GM21360 (cell line): ENCODE measurements around the gene FBXW2.
"Not testable (repeated sequence)": the region's sequence is repeated elsewhere in the genome, so short reads cannot be mapped to it uniquely, and the experiment has no call there.

ENCODE experiments used
- ATAC-seq: cut with Tn5 transposase; IDR thresholded peaks from one replicate; pipeline ENCODE4 v1.9.1; 2021; ENCODE audit warnings: mild to moderate bottlenecking, moderate library complexity; ENCODE audit not compliant: unreplicated experiment

The FBXW2 gene

DNA sequence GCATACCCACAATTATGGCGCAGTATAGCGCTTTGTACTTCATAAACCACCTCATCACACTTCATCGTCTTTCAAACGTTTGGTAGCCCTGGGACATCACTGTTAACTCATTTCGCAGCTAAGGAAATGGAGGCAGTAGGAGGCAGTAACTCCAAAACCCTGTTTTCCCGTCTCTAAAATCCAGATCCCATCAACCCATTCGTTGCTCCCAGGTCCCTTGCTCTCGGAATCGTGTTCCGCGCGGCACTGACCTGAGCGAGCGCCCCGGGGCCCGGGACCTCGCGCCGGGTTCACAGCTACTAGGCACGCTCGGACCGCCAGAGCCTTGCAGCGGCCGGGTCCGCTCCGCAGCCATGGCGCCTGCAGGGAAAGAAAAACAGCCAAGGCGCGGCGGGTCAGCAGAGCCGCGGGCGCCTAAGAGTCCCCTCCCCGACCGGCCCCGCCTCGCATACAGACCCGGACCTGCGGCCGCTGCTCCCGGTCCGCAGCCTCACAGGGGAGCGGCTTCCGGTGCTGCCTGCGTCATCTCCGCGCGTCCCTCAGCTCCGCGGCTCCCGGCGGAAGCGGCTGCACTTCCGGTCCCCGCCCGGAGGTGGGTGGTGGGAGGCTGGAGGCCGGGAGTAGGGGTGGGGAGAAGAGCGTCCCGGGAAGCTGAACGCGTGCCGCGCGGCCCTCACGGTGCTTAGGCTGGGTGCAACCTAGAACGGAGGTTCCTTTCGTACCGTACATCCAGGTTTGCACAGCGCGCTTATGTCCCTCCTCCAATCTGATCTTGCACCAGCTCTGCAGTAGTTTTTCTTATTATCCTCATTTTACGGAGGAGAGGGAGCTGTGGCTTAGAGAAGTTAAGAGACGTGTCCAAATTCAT, at the start of gene FBXW2:
FBXW2 (minus strand) TSS at position 519 of the 868 bp plus-strand sequence. CDS start 5,158 bp downstream, outside the sequence.
- ATAC-seq: peak; percentile 92

DNA sequence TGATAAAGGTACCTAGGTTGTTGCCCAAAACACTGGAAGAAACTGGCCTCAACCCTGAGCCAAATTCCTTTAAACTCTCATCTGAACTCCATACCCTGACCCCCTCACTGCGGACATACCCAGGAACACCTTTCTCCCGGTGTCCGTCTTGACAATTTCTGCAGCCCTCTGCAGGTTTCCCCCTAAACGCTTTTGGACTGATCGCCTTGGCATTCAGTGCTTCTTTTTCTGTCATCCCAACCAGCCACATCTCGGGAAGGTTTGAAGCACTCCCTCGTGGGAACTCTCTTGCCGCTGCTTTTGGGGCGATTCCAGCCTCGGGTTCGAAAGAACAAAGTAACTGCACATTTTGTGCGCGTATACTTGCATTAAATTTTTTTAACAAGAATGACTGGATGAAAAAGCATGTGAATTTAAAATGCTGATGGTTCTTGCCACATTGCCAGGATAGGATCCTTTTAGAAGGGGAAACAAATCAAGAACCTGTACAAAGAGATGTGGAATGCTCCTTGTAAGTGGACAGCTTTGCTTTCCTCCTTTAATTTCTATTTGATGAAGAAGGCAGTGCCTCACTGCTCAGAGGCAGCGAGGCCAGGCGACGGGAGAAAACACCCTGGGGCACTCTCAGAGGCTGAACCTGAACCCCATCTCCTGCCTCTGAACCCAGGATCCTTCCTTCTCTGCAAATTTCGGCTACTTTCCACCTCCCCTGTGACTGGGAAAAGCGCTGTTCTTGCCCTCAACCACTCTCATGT, 48.9 kb upstream of the FBXW2 start:
- ATAC-seq: peak; percentile 8

DNA sequence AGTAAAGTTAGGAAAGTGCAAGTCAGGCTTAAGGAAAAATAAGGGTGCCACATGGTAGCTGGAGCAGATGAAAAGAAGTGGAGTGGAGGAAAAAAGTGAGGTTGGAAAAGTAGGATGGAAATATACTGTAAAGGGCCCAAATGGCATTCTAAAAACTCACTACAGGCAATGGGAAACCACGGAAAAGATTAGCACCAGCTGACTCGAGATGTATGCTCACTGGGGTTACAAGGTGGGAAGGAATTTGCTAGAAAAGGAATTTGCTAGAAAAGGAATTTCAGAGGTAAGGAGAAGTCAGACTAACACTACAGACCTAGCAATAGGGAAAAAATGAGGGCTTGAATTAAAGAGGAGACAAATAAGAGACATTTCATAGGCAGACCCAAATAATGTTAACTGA, 45.9 kb upstream of the FBXW2 start:
- no peak for ATAC-seq

DNA sequence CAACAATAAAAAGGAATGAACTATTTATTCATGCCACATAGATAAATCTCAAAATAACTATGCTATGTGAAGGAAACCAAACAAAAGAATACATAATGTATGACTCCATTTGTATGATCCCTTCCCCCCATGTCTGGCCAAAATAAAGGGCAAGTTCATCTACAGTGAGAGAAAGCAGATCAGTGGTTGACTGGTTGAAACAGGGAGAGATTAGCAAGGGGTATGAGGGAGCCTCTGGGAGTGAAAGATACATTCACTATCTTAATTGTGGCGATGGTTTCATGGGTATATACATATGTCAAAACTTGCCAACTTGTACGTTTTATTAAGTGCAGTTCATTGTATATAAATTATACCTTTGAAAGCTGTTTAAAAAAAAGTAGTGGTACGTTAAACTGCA, 44.7 kb upstream of the FBXW2 start:
- ATAC-seq: no peak

- no peak for ATAC-seq
Observed at GRCh38 chr9:120833325-120833724, 40.1 kb upstream of the FBXW2 start.

DNA sequence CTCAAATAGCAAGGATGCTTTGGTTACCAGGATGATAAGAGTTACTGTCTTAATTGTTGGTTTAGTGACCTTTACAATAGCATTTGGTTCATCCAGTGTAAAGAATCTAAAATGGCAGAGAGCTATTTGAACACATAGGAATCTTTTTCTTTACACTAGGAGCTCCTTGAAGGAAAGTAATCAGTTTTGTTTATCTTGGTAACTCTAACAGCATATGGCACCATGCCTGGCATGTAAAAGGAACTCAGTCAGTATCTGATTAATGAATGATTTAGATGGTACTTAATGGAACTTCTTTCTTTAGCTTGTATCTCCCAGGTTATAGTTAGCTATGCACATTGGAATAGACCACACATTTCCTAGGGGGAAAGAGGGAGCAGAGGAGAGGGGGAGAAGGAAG, 39.6 kb upstream of the FBXW2 start:
- no peak for ATAC-seq

DNA sequence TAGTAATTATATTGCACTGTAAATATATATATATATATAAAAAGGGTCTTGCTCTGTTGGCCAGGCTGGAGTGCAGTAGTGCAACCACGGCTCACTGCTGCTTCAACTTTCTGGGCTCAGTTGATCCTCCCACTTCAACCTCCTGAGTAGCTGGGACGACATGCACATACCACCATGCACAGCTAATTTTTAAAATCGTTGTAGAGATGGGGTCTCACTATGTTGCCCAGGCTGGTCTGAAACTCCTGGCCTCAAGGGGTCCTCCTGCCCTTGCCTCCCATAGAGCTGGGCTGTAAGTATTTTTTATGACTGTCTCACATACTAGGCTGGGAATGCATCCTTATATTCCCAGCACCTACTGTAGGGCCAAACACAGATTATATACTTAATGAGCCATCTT, 37.6 kb upstream of the FBXW2 start:
- no peak for ATAC-seq

DNA sequence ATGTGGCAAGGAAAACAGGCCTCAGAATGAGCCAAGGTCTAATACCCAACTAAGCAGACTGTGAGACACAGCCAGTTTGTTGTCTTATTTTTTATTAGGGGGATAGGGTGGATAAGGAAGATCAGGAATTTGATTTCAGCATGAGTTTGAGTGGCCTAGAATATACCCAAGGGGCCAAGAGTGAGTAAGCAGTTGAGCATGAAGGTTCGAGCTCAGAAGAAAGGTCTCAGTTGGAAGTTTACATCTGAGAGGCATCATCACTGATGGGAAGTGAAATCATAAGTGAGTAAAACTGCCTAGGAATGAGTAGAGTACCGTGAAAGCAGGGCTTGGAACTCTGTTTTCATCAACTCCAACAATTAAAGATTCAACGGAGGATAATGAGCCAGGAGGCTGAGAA, 36.9 kb upstream of the FBXW2 start:
- ATAC-seq: no peak

DNA sequence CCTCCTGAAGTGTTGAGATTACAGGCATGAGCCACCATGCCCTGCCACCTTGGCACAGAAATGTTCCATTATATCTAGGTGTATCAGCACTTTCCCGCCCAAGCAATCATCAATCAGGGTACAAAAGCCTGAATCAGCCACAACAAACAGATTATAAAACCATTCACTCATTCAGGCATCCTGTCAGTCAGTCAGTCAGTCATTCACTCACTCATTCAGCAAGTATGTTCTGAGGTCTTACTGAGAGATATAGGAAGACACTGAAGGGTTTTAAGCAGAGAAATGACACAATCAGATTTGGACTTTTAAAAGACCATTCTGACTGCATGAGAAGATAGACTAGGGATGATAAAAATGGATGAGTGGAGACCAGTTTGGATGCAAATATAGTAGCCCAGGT, 36.4 kb upstream of the FBXW2 start:
- ATAC-seq: no peak

DNA sequence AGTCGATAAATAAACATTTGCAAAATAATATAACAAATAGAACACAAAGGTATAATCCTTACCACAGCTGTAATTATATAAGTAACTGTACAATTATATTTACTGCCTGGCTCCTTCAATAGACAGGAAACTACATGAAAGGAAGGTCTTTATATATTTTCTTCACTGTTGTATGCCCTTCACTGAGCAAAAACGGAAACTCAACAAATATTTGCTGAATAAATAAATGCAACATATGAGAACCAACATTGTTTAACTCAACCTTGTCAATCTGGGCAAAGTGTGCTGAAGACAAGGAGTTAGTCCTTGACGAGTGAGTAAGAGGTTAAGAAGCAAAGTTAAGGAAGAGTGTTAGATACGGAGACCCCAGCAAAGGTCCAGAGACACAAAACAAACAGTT, 26.9 kb upstream of the FBXW2 start:
- no peak for ATAC-seq

GRCh38 chr9:120818595-120818994, 25.4 kb upstream of the FBXW2 start:
- no peak for ATAC-seq

DNA sequence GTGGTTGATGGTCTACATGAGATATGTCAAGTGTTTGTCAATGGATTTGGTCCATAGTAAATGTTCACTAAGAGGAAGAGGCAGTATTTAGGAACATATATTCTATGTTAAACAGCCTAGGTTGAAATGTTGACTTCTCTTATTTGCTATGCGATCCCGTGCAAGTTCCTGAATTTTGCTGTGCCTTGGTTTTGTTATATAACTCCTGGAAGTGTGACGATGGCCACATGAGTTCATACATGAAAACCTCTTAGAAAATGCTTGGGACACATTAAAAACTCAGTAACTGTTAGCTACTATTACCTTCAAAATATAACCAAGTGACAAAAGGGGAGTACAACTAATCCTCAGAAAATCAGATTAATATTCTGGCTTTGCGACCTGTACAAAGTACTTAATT, 21.9 kb upstream of the FBXW2 start:
- no peak for ATAC-seq

- no peak for ATAC-seq
Observed at GRCh38 chr9:120808931-120809330, 15.7 kb upstream of the FBXW2 start.

GRCh38 chr9:120807607-120808379, 14.6 kb upstream of the FBXW2 start:
- ATAC-seq: no peak

DNA sequence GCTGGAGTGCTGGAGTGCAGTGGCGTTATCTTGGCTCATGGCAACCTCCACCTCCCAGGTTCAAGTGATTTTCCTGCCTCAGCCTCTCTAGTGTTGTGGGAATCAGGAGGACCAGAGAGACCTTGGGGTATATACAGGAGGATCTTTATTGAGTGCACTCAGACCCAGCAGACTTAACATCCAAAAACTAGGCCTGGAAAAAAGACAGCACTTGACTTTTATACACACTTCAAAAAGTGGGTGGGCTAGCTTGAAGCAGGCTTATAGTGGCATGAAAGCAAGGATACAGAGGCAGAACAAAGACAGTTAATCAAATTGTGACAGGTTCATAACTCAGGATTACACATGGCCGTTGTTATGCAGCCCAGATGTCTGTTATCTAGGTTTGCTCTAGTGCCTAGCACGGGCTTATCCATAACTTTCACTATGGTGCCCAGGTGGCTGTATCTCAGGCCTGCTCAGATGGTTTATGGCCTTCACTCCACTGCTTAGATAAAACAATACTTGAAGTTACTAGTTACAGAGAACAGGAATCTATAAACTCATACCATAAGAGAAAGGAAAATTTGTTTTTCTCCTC, 11.7 kb upstream of the FBXW2 start:
- not testable (repeated sequence) for ATAC-seq

DNA sequence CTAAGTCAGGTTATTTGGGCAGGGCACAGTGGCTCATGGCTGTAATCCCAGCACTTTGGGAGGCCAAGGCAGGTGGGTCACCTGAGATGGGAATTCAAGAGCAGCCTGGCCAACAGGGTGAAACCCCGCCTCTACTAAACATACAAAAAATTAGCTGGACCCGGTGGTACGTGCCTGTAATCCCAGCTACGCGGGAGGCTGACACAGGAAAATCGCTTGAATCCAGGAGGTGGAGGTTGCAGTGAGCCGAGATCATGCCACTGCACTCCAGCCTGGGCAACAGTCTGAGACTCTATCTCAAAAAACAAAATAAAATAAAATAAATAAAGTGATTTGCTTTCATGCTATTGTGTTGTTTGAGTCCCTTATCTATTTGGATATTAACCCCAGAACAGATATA, 8.2 kb upstream of the FBXW2 start:
- ATAC-seq: no peak

DNA sequence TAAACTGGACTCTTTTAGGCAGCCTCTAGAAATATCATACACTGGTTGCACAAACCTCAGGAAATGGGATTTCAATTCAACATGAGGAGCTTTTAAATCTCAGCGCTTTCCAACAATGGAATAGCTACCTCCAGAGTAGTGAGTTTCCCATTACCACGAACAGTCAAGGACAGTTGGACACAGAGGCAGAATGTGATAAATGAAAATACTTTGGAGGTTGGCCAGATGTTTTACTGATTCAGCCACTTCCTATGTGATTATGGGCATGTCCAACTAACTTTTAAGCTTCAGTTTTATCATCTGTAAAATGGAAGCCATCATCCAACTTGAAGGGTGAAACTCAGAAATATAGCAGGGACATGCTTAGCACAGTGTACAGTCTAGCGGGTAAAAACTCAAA, 2.1 kb downstream of the FBXW2 start:
- no peak for ATAC-seq

GRCh38 chr9:120787933-120788332, 5.3 kb downstream of the FBXW2 start:
- ATAC-seq: no peak

GRCh38 chr9:120783602-120784047, 9.6 kb downstream of the FBXW2 start:
- ATAC-seq: no peak

DNA sequence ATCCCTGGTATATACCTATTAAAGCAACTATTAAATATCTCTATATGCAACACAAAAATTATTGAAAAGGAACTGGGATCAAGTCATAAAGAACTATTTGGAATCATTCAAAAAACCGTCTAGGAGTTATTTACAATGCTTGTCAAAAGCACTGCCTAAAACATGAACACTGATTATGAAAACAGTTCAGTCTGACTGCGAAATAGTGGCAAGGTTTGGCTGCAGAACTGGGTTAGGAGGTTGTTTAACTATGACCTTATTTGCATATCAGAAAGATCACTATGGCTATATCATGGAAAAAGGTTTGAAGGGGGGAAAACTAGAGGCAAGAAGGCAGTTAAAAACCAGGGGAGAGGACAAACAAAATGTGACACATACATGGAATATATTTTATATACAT, 12.0 kb downstream of the FBXW2 start:
- no peak for ATAC-seq

GRCh38 chr9:120780367-120780766, 12.8 kb downstream of the FBXW2 start:
- no peak for ATAC-seq
